CD4-positive, alpha-beta T cell treated with Interleukin-12 subunit alpha and Interleukin-12 subunit beta, for 1 hour (primary cell): ENCODE measurements around the gene SPEF2.
"Not testable (repeated sequence)": the region's sequence is repeated elsewhere in the genome, so short reads cannot be mapped to it uniquely, and the experiment has no call there.

ENCODE experiments used
- DNase-seq: peaks from one replicate; pipeline ENCODE4 v3.0.0-alpha.2; 2020

Gene SPEF2

GRCh38 chr5:35656721-35657120, 39.1 kb downstream of the SPEF2 start:
- no peak for DNase-seq

- DNase-seq, result no peak
Measured at GRCh38 chr5:35657877-35658276, 40.2 kb downstream of the SPEF2 start.

- DNase-seq, result no peak
Measured at GRCh38 chr5:35659556-35659955, 41.9 kb downstream of the SPEF2 start.

DNA sequence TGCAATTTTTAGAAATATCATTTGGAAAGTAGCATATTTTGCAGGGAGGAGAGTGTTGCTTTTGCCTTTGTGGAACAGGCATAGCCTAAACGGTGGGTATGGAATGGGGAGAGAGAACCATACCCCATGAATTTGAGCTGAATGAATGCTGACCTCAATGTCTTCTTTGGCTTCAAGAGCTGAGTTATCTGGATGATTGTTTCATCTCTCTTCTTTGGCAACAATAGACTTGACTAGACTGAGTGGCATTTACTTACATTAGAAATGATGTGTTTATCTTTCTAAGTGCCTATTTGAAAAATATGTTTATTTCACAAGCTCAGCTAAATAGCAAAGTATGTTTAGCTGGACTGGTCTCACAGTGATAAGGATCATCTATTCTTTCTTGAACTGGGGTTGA, 42.8 kb downstream of the SPEF2 start:
- no peak for DNase-seq

DNA sequence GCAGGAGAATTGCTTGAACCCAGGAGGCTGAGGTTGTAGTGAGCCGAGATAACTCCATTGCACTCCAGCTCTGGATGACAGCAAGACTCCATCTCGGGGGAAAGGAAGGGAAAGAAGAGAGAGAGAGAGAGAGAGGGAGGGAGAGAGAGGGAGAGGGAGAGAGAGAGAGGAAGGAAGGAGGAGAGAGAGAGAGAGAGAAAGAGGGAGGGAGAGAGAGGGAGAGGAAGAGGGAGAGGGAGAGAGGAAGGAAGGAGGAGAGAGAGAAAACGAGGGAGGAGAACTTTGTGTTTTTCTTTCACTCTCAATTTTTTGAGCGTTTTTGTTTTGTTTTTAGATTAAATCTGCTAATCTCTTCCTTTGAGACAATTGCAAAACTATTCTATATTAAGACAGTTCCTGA, 46.9 kb downstream of the SPEF2 start:
- DNase-seq, result no peak

- no peak for DNase-seq
Measured at GRCh38 chr5:35665096-35665495, 47.4 kb downstream of the SPEF2 start.

DNA sequence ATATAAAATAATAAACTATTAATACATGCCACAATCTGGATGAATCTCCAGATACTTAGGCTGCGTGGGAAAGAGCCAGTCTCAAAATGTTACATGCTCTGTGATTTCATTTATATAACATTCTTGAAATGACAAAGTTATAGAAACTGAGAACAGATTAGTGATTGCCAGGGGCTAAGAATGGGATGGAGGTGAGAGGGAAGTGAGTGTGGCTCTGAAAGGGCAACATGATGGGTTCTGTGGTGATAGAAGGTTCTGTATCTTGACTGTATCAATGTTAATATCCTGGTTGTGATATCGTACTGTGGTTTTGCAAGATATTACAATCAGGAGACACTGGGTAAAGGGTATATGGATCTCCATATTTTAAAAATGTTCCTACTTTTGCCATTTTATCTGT, 50.7 kb downstream of the SPEF2 start:
- DNase-seq, result no peak

- no peak for DNase-seq
Measured at GRCh38 chr5:35668794-35669193, 51.1 kb downstream of the SPEF2 start.

DNA sequence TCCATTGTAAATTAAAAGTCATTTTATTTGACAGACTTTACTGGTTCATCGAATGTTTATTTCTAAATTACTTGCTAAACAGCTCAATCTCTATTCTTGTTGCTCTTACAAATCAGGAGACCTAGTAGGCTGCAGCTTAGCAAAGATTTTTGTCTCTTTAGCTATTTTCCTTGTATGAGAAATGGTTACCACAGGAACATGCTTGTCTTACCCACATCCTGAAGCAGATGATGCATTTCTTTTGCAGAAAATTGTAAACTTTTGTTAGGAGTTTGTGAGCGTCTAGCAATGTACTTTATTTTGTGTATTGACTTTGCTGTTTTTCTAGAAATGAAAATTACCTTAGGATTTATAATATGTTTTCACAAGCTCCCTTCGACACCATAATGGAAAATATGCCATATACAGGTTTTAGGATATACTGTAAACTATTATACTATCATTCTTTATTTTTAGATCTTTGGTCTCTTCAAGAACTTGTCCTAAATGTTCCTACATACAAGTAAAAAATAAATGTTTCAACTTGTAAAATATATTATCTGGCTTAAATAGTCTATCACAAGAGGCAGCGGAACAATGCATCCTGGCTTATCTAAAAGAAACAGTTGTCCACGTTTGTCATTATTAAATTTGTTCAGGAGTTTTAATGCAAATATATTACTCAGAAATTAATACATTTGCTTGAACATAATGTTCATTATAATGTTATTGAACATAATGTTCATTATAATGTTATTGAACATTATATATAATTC, 54.1 kb downstream of the SPEF2 start:
- DNase-seq, result peak; percentile 51

GRCh38 chr5:35672296-35672655, 54.6 kb downstream of the SPEF2 start:
- not testable (repeated sequence) for DNase-seq

- peak; percentile 51 for DNase-seq
Measured at GRCh38 chr5:35672995-35673394, 55.3 kb downstream of the SPEF2 start.

DNA sequence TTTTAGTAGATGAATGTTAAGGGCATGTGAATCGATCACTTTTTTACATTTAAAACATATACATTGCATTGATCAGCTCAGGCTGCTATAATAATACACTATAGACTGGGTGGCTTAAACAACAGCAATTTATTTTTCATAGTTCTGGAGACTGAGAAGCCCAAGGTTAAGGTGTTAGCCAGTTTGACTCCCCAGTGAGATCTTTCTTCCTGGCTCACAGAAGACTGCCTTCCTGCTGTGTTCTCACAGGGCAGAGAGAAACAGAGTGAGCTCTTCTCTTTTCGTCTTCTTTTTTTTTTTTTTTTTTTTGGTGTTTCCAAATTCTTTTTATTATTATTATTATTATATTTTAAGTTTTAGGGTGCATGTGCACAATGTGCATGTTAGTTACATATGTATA, 56.4 kb downstream of the SPEF2 start:
- DNase-seq, result no peak

DNA sequence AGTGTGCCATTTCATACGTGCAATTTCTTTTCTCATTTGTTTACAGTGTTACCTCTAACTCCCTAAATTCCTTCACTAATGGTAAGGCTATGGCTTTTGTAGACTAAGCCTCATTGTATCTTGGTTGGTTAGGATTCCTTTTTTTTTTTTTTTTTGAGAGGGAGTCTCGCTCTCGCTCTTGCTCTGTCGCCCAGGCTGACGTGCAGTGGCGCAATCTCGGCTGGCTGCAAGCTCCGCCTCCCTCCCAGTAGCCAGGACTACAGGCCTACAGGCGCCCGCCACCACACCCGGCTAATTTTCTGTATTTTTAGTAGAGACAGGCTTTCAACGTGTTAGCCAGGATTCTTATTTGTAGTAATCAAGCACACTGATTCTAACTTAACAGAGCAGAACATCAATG, 57.7 kb downstream of the SPEF2 start:
- DNase-seq, result no peak

GRCh38 chr5:35677878-35678277, 60.2 kb downstream of the SPEF2 start:
- DNase-seq, result no peak

GRCh38 chr5:35678661-35679060, 61.0 kb downstream of the SPEF2 start:
- DNase-seq, result no peak

DNA sequence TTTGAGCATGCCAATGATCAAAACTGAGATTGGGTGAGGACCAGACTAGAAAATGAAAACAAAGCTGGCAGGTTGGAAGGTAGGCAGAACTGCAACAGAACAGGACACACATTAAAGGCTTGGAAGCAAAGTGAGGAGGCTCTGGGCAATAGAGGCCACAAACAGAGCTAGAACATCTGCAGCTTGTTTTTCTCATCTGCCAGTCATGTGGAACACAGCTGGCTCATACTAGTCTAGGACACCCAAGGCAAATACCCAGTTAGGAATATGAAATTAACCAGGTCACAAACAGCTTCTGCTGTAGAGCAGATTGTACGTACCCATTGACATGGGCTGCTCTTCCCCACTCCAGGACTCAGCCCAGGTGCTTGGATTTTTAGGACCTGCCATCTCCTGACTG, 61.7 kb downstream of the SPEF2 start:
- no peak for DNase-seq

GRCh38 chr5:35681911-35682310, 64.2 kb downstream of the SPEF2 start:
- DNase-seq, result no peak

DNA sequence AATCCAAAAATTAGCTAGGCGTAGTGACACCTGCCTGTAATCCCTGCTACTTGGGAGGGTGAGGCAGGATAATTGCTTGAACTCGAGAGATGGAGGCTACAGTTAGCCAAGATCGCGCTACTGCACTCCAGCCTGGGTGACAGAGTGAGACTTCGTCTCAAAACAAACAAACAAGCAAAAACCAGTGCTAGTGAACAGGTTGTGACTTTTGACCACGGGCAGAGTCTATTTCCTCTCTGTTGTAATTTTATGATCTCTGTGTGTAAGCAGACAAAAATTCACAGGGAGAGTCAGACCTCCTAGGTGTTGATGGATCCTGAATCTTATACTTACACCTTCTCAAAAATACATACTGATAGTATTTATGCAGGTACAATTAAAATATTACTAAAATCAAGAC, 65.8 kb downstream of the SPEF2 start:
- no peak for DNase-seq

- DNase-seq, result no peak
Measured at GRCh38 chr5:35685161-35685560, 67.5 kb downstream of the SPEF2 start.

- no peak for DNase-seq
Measured at GRCh38 chr5:35687961-35688360, 70.3 kb downstream of the SPEF2 start.

DNA sequence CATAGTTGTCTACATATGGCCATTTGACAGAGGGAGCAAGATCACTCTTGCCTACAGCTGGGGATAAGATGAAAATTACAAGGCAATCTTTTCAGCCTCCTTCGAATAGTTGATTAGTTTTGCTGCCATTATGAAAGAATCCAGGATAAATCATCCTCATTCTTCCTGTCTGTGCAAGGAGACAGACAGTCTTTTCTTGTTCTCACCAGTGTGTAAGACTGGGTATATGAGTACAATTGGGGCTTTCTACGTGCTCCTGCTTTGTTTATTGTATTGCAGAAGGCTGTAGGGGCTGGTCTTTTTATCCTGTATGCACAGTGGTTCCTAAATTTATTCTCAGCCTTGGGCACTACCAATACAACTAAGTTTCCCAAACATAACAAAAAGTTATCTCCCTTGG, 76.8 kb downstream of the SPEF2 start:
- no peak for DNase-seq

DNA sequence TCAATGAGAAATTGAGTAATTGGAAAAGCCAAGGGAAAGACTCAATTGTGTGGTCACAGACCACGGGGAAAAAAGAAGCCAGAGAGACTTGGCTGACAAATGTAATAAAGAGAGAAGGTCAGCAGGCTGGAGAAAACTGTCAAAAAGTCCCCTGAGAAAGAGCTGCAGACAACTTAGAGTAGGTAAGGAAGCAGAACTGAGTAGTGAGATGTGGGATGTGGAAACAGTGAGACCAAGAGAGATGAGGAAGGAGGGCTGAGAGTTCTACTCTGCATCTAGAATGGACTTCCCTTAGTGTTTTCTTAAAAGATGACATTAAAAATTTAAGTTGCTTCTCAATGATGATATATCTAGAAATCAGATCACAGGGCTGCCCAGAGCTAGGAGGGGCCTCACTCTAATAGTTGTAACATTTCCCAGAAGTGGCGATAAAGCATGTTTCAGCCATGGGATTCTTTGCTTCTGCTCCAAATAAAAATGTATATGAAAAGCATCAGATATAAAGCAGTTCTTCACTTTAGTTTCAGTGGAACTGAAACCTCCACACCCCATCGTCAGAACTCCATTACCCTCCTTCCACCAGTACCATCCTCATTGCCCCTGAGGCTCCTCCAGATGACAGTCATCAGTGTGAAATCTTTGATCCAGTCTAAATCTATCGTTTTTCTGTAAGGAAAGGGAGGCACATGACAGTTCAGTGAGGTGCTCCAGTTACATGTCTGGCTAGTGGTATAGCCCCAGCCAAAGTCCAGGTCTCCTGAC, 80.6 kb downstream of the SPEF2 start:
- no peak for DNase-seq

DNA sequence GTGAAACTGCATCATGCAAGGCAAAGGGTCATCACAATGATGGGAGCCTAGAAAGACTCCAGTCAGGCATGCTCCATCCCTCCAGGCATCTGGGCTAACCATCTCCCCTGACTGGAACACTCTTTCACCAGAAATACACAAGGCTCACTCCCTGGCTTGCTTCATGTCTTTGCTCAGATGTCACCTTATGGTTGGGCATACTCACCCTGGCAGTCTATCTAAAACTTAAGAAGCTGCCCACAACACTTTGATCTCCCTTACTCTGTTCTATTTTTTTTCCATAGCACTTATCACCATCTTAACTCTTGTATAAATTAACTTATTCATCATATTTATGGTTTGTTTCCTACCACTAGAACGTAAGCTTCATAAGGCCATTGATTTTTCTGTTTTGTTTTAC, 90.0 kb downstream of the SPEF2 start:
- DNase-seq, result no peak

DNA sequence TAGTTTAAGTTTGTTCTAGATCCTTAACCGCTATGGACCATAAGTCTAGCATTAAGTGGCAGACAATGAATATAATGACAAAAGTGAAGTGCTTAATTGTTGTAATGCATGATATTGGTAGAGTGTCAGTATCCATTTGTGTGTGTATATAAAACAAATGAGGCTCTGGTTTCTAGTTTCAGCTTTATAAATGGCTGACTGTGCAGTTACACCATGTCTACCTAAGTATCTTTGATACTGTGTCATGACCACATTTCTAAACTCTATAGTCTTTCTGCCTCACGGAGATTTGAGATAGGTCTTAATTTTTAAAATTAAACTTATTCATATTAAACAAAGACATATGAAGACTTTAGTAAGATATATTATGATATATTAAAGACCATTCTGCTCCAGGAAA, 92.0 kb downstream of the SPEF2 start:
- DNase-seq, result no peak

DNA sequence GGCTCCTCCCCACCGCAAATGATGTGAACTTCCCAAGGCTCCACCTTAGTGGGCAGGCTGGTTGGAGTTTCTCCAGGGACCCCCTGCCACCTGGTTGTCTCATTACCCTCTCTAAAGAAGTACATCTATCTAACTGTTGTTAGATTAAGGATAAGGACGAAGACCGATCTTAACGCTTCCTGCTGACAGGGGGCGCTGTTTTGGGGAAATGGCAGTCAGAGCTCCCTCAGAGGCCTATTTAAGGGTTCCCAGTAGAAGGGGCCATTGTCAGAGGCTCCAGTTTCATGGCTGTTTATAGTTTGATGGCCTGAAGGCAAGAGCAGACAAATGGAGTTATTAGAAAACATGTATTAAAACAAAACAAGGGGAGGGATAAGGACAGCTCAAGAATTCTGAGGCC, 100.1 kb downstream of the SPEF2 start:
- DNase-seq, result no peak
